HepG2 (cell line): ENCODE measurements around the gene RAB30. TPM values are rescaled to one million over a fixed set of nuclear protein-coding genes. Genes with fewer than 3 reads are reported as not detected.

Experiments
- ADNP ChIP-seq: sonication (generic); formaldehyde crosslinking; IDR thresholded peaks from 2 replicates; pipeline ENCODE4 v1.4.0; 2020; ENCODE audit warnings: missing genetic modification reagents
- CCAR2 ChIP-seq: fragments of 200-400 bp; formaldehyde crosslinking; optimal IDR thresholded peaks from 2 replicates; pipeline ENCODE3; 2018; ENCODE audit warnings: low read depth, mild to moderate bottlenecking, low read length, moderate library complexity
- FOXO4 ChIP-seq: sonication (generic); formaldehyde crosslinking; conservative IDR thresholded peaks from 2 replicates; pipeline ENCODE4 v1.8.1; 2023; ENCODE audit warnings: missing genetic modification reagents
- HOXA9 ChIP-seq: sonication (generic); formaldehyde crosslinking; IDR thresholded peaks from 2 replicates; pipeline ENCODE4 v1.8.1; 2022; ENCODE audit warnings: missing genetic modification reagents, mild to moderate bottlenecking, moderate library complexity, borderline replicate concordance
- MYPOP ChIP-seq: sonication (generic); formaldehyde crosslinking; IDR thresholded peaks from 2 replicates; pipeline ENCODE4 v1.8.1; 2023; ENCODE audit warnings: mild to moderate bottlenecking, moderate library complexity, missing genetic modification reagents
- NFE2L1 ChIP-seq: sonication (generic); formaldehyde crosslinking; IDR thresholded peaks from 2 replicates; pipeline ENCODE4 v1.4.0; 2020; ENCODE audit warnings: missing genetic modification reagents, mild to moderate bottlenecking, borderline replicate concordance
- PCBP1 ChIP-seq: fragments of 200-400 bp; formaldehyde crosslinking; IDR thresholded peaks from 2 replicates; pipeline ENCODE4 v1.6.1; 2017; ENCODE audit warnings: mild to moderate bottlenecking, low read depth, low read length, borderline replicate concordance
- SMYD3 ChIP-seq: sonication (generic); formaldehyde crosslinking; IDR thresholded peaks from 2 replicates; pipeline ENCODE4 v1.8.1; 2023; ENCODE audit warnings: mild to moderate bottlenecking, missing genetic modification reagents
- ZBTB14 ChIP-seq: sonication (generic); formaldehyde crosslinking; IDR thresholded peaks from 2 replicates; pipeline ENCODE4 v1.4.0; 2020; ENCODE audit warnings: missing genetic modification reagents
- ZHX2 ChIP-seq, 2 experiments: sonication (generic) in 1 of 2; formaldehyde crosslinking in 1 of 2; IDR thresholded peaks; 2 replicates each; pipeline versions ENCODE4 v1.6.1 to v1.9.0; 2014 to 2022; ENCODE audit warnings: antibody characterized with exemption in 1 of 2, borderline replicate concordance in 1 of 2, inconsistent platforms in 1 of 2, low read depth in 1 of 2, missing genetic modification reagents in 1 of 2
- ZIK1 ChIP-seq: sonication (generic); formaldehyde crosslinking; IDR thresholded peaks from 2 replicates; pipeline ENCODE4 v1.5.0; 2020; ENCODE audit warnings: mild to moderate bottlenecking, low read depth, missing genetic modification reagents, borderline replicate concordance
- ZNF280D ChIP-seq: sonication (generic); formaldehyde crosslinking; IDR thresholded peaks from 2 replicates; pipeline ENCODE4 v1.5.1; 2020; ENCODE audit warnings: mild to moderate bottlenecking, missing genetic modification reagents
- ZNF33A ChIP-seq: sonication (generic); formaldehyde crosslinking; IDR thresholded peaks from 2 replicates; pipeline ENCODE4 v1.5.1; 2020; ENCODE audit warnings: missing genetic modification reagents, mild to moderate bottlenecking, moderate library complexity, borderline replicate concordance
- ZNF788 ChIP-seq: sonication (generic); formaldehyde crosslinking; IDR thresholded peaks from 2 replicates; pipeline ENCODE4 v1.5.0; 2020; ENCODE audit warnings: mild to moderate bottlenecking, missing genetic modification reagents, borderline replicate concordance
- polyA plus RNA-seq, 8 experiments: library from polyadenylated mRNA; depleted of rRNA in 3 of 8; stranded (reverse) in 7 of 8; unstranded in 1 of 8; fragments of >200 nt; fragmentation: Illumina TruSeq in 4 of 8; extraction: Trizol in 4 of 8; gene quantifications; 2 replicates each; pipeline versions ENCODE4 v1.2.1 to v1.2.3, GENCODE V29; 2011 to 2016; ENCODE audit warnings: low read depth in 4 of 8, missing spikeins in 1 of 8, mixed read lengths in 1 of 8; ENCODE audit not compliant: insufficient read depth in 1 of 8
- total RNA-seq, 5 experiments: library from RNA; depleted of rRNA; stranded (reverse); fragments of >200 nt; fragmentation: Illumina TruSeq; extraction: Trizol; gene quantifications; 2 replicates each; pipeline ENCODE4 v1.2.3, GENCODE V29; 2016; ENCODE audit warnings: low read depth in 1 of 5

The RAB30 gene
- total and polyA plus RNA-seq, 2 of the 13 experiments (the other 11 are each of a cell fraction or from before 2014, with no cell fraction given), result 3.7 to 5.0 TPM

GRCh38 chr11:83071567-83072349 lies at the start of gene RAB30 (continued):
- TF ChIP-seq ZHX2 (IDR thresholded peaks at IDR 0.05; ENCODE audit: low read depth) (peak; percentile 93), ZHX2 (CRISPR knock-in tag; IDR thresholded peaks at IDR 0.05; ENCODE audit: borderline replicate concordance) (no peak), HOXA9 (CRISPR knock-in tag) (no peak), ZNF280D (CRISPR knock-in tag) (peak; percentile 13; the same call in 1 of the 2 replicates), ADNP (CRISPR knock-in tag) (no peak), FOXO4 (CRISPR knock-in tag) (no peak), PCBP1 (no peak), ZIK1 (0 out of 2 replicates have a peak, but pooled peaks have one; percentile 41), MYPOP (CRISPR knock-in tag) (no peak), SMYD3 (CRISPR knock-in tag) (no peak), ZNF788 (peak; percentile 86; the same call in 1 of the 2 replicates), CCAR2 (no peak), ZNF33A (CRISPR knock-in tag) (0 out of 2 replicates have a peak, but pooled peaks have one; percentile 18), ZBTB14 (no peak), NFE2L1 (CRISPR knock-in tag) (no peak)
